22Rv1 (cell line): ENCODE data around the gene CYSLTR2.

Experiments used
- H3K27ac ChIP-seq: fragments of 450-650 bp; 2 replicates; pipeline ENCODE4 v1.5.1; 2017
- CTCF ChIP-seq: fragments of 450-650 bp; IDR thresholded peaks from 2 replicates; pipeline ENCODE4 v1.5.1; 2017; ENCODE audit warnings: mild to moderate bottlenecking
- ZFX ChIP-seq: fragments of 450-650 bp; IDR thresholded peaks from 2 replicates; pipeline ENCODE4 v1.6.1; 2017; ENCODE audit warnings: antibody characterized with exemption, borderline replicate concordance

CYSLTR2 gene

DNA sequence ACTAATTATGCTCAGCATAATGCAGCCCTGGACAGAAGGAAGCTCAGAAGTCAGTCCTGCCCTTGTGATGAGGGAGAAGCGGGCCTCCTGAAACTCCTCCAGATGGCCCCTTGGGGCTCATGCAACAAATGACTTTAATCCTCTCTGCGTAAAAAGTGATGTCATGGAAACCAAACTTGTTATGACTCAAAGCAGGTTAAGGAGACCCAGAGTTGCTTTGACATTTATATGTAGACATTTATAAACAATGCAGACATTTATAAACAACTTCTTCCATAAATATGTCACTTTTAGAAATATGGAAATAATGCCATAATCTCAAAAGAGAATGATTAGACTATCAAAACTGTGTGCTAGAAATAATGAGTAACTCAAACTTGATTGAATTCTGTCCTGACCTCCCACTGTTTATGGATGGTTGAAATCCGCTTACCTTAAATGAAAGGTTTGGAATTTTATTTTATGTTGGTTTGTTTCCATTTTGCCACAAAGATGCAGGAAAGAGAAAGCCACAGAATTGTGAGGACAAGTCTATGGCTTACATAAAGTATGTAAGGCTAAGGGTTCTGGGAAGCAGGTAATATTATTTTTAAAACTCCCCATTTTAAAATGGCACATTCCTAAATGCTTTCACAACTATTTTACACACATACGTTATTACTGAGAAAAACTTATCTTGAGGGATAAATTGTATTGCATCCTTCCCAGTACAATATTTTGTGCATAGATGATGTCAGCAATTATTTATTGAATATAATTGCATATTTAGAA lies 73.7 kb downstream of the CYSLTR2 start:
- TF ChIP-seq CTCF, result no peak
- no peak for TF ChIP-seq ZFX
- no peak overlapping the region for H3K27ac ChIP-seq

DNA sequence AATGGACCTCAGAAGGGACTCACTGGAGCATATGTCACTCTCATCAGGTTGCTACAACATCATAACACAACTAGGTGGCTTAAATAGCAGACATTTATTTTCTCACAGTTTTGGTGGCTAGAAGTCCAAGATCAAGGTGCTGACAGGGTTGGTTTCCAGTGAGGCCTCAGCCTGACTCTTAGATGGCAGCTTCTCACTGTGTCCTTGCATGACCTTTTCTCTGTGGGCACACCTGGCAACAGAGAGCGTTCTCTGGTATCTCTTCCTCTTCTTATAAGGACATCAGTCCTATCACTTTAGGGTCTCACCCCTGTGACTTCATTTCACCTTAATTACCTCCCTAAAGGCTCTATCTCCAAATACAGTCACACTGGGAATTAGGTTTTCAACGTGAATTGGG lies 74.5 kb downstream of the CYSLTR2 start:
- H3K27ac ChIP-seq, result no peak overlapping the region
- TF ChIP-seq ZFX (no peak), CTCF (no peak)

DNA sequence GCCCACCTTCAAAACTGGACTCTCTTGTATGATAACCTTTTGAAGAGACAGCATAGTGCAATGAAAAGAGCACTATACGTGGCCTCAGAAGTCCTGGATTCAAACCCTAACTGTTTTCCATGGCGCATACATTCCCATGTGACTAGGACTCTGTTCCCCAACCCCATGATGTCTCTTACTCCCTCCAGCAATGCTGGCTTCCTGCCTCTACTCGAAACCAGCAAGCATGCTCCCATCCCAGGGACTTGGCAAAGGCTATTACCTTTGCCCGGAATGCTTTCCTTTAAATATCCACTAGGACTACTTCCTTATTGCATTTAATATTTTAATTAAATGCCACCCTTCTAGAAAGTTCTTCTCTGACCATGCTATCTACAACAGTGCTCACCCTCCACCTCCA lies 75.1 kb downstream of the CYSLTR2 start:
- H3K27ac ChIP-seq, result no peak overlapping the region
- TF ChIP-seq CTCF (no peak), ZFX (no peak)

GRCh38 chr13:48729856-48730255 lies 76.1 kb downstream of the CYSLTR2 start:
- no peak overlapping the region for H3K27ac ChIP-seq
- TF ChIP-seq ZFX (no peak), CTCF (no peak)

DNA sequence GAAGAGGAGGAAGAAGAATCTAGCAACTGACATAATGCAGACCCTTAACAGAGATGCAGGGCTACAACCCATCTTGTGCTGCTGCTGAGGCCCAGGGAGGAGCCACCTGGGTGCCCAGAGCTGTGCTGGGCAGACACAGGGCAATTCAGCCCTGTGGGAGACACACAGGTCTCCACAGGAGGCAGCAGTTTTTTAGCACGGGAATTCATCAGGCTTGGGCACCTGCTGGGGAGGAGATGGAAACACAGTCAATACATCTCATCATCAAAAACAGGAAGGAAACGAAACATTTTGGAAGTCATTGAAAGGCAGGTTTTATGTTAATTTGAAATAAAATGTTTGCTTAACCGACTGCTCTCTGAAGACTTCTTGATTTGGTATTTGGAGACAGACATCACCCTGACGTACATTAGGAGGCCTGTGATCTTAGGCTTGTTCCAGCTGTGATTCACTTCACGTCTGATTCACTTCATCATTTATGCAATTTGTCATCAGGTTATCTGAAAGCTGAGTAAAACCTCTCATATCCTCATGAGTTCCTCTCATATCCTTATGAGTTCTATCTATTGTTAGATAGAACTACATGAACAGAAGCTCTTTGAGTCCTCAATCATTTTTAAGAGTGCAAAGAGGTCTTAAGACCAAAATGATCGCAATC lies 77.4 kb downstream of the CYSLTR2 start:
- TF ChIP-seq ZFX, result no peak
- TF ChIP-seq CTCF, result no peak
- no peak overlapping the region for H3K27ac ChIP-seq

DNA sequence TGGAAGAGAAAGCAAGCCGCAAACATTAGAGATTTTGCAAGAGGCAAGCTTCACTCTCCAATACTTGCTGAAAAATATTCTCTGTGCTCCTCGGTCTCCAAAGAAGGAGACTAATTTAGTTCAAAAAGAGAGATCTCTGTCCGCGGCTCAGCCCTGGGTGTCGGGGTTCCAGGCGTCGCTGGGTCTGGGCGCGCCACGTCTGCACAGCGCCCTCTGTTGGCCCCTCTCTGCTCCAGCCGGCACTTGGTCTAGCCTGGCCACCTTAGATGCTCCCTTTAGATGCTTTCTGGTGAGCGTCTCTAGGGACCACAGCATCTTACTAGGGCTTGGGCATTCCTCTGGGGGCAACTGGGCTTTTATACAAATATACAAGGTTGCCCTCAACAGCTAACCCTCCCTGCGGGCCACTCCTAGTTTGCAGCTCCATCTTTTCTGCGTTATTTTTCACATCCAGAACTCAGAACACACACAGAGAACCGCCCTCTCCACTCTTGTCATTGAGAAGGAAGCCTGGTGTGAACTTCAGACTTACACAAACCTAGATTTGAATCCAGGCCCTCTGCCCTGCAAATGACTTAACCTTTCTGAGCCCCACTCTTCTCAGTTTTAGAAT lies 78.3 kb downstream of the CYSLTR2 start:
- TF ChIP-seq CTCF, result peak; percentile 91
- TF ChIP-seq ZFX, result no peak
- no peak overlapping the region for H3K27ac ChIP-seq
